GM12878 (cell line): ENCODE data around the gene ZNF592. TPM values are rescaled to one million over a fixed set of nuclear protein-coding genes. Genes with fewer than 3 reads are reported as not detected.

Source experiments
- ATAC-seq: fragments of 200-7000 bp; cut with Tn5 transposase; 3 replicates; pipeline ENCODE4 v1.9.1; 2020; ENCODE audit warnings: mild to moderate bottlenecking, moderate library complexity
- BruUV-seq: library from RNA; stranded (reverse); fragments of 400-500 nt; replicated peaks from 2 replicates; lab custom pipeline; 2021; lab: Mats Ljungman, UMichigan
- CTCF ChIA-PET: fragments of 300-600 bp; sonication (Branson Sonifier 250); formaldehyde crosslinking; extraction: SDS; loops from one replicate; lab custom pipeline; 2021; ENCODE audit warnings: inconsistent platforms; lab: Yijun Ruan, JAX
- POLR2A ChIA-PET: fragments of 350-600 bp; formaldehyde crosslinking; extraction: SDS; loops from one replicate; lab custom pipeline; 2021; ENCODE audit warnings: inconsistent platforms; lab: Charles Lee
- RAD21 ChIA-PET: fragments of 300-600 bp; sonication (Branson Sonifier 250); formaldehyde crosslinking; loops from one replicate; lab custom pipeline; 2023; ENCODE audit warnings: antibody characterized with exemption; ENCODE audit not compliant: unreplicated experiment; lab: Charles Lee
- SMC1A ChIA-PET: fragments of 300-600 bp; sonication (Branson Sonifier 250); formaldehyde crosslinking; loops from one replicate; lab custom pipeline; 2023; ENCODE audit not compliant: unreplicated experiment, uncharacterized antibody; lab: Charles Lee
- DNase-seq: peaks from one replicate; pipeline ENCODE4 v3.0.0-alpha.2; 2011; ENCODE audit warnings: low read depth, low spot score
- FAIRE-seq: peaks from 3 replicates; lab custom pipeline; 2011; peaks lifted over from hg19 to GRCh38; lab: Jason Lieb, UNC
- H2AFZ ChIP-seq: 2 replicates; pipeline ENCODE4 v1.6.0; 2011; ENCODE audit warnings: low read depth, low read length, control low read depth; ENCODE audit not compliant: control insufficient read depth
- H3K27ac ChIP-seq: 2 replicates; pipeline ENCODE4 v1.5.1; 2011; ENCODE audit warnings: control low read depth; ENCODE audit not compliant: control insufficient read depth, insufficient read depth
- H3K27me3 ChIP-seq, 2 experiments: replicated peaks in 1 of 2; 2 replicates each; pipeline versions ENCODE4 v1.6.0 to v1.6.1; 2011; ENCODE audit warnings: low read length in 1 of 2; ENCODE audit not compliant: control insufficient read depth in 2 of 2, insufficient read depth in 2 of 2
- H3K36me3 ChIP-seq, 2 experiments: 2 replicates each; pipeline ENCODE4 v1.5.1; 2011; ENCODE audit warnings: low read length in 1 of 2; ENCODE audit not compliant: control insufficient read depth in 2 of 2, insufficient read depth in 2 of 2
- H3K4me1 ChIP-seq: 2 replicates; pipeline ENCODE4 v1.6.1; 2011; ENCODE audit warnings: mild to moderate bottlenecking, low read length, moderate library complexity, mixed read lengths; ENCODE audit not compliant: control insufficient read depth, insufficient read depth
- H3K4me2 ChIP-seq: 2 replicates; pipeline ENCODE4 v1.6.0; 2011; ENCODE audit warnings: control low read depth; ENCODE audit not compliant: control insufficient read depth, insufficient read depth
- H3K4me3 ChIP-seq: fragments of 200-600 bp; sonication (generic); 2 replicates; pipeline ENCODE4 v1.5.1; 2016
- H3K79me2 ChIP-seq: 2 replicates; pipeline ENCODE4 v1.6.0; 2011; ENCODE audit warnings: low read length; ENCODE audit not compliant: control insufficient read depth, insufficient read depth
- H3K9ac ChIP-seq: 2 replicates; pipeline ENCODE4 v1.8.0; 2011; ENCODE audit warnings: low read length, control low read depth, mixed read lengths; ENCODE audit not compliant: control insufficient read depth, insufficient read depth
- H3K9me3 ChIP-seq: replicated peaks from 3 replicates; pipeline ENCODE4 v1.5.1; 2011; ENCODE audit warnings: mild to moderate bottlenecking, low read length; ENCODE audit not compliant: control insufficient read depth, insufficient read depth
- H4K20me1 ChIP-seq: 2 replicates; pipeline ENCODE4 v1.6.0; 2011; ENCODE audit not compliant: control insufficient read depth, insufficient read depth
- MYC ChIP-seq: IDR thresholded peaks from 2 replicates; pipeline ENCODE4 v1.6.1; 2011; ENCODE audit warnings: mild to moderate bottlenecking, low read length, moderate library complexity, inconsistent platforms; ENCODE audit not compliant: insufficient read depth, insufficient replicate concordance, insufficient read length, severe bottlenecking
- PAX8 ChIP-seq: fragments of 450-650 bp; IDR thresholded peaks from 2 replicates; pipeline ENCODE4 v1.6.1; 2017; ENCODE audit warnings: mild to moderate bottlenecking, moderate library complexity
- RAD51 ChIP-seq: fragments of 450-650 bp; IDR thresholded peaks from 2 replicates; pipeline ENCODE4 v1.6.1; 2016; ENCODE audit warnings: moderate library complexity, mild to moderate bottlenecking, inconsistent platforms
- SMC3 ChIP-seq: IDR thresholded peaks from 2 replicates; pipeline ENCODE4 v1.6.1; 2011; ENCODE audit warnings: low read length, improper control_type of control experiment, borderline replicate concordance
- STAT1 ChIP-seq: fragments of 450-650 bp; conservative IDR thresholded peaks from 2 replicates; pipeline ENCODE4 v1.6.1; 2014; ENCODE audit warnings: antibody characterized with exemption, mild to moderate bottlenecking
- WGBS: methylation state at CpG from one replicate; pipeline ENCODE4 v1.1.6; 2016; ENCODE audit warnings: low lambda C conversion rate; ENCODE audit not compliant: insufficient replicate concordance, insufficient coverage; ENCODE audit errors: missing lambda C conversion rate; 5-methylcytosine and 5-hydroxymethylcytosine counted together
- in situ Hi-C: fragments of 300-500 bp; cut with MboI; formaldehyde crosslinking; loops from 9 replicates; pipeline ENCODE4 v1.14.3; 2018; ENCODE audit warnings: mixed read lengths
- intact Hi-C: fragments of 100-400 bp; cut with micrococcal nuclease; formaldehyde crosslinking; loops from one replicate; pipeline ENCODE4 v1.14.2; 2022; ENCODE audit not compliant: unreplicated experiment
- polyA plus RNA-seq, 11 experiments: library from polyadenylated mRNA; depleted of rRNA in 4 of 11; unstranded in 6 of 11; stranded (reverse) in 5 of 11; fragments of >200 nt; fragmentation: Nextera tagmentation in 4 of 11; fragmentation: Illumina TruSeq in 1 of 11; extraction: Ambion mirVana in 4 of 11; extraction: Trizol in 1 of 11; gene quantifications; 1 replicate in 1 of 11; 2 replicates in 10 of 11; pipeline versions ENCODE4 v1.2.1 to v1.2.3, GENCODE V29; 2011 to 2016; ENCODE audit warnings: inconsistent platforms in 2 of 11, missing spikeins in 2 of 11, low read depth in 1 of 11
- total RNA-seq, 4 experiments: library from RNA; depleted of rRNA in 3 of 4; stranded (reverse); fragments of >200 nt in 3 of 4; fragmentation: Illumina TruSeq in 1 of 4; extraction: Trizol in 1 of 4; gene quantifications; 2 replicates each; pipeline versions ENCODE4 v1.2.1 to v1.2.3, GENCODE V29; 2013 to 2021

Gene ZNF592
- total and polyA plus RNA-seq, 10 of the 15 experiments (the other 5 are each of a cell fraction or from before 2014, with no cell fraction given) = 0.95 to 23.7 (median 8.6) TPM

DNA sequence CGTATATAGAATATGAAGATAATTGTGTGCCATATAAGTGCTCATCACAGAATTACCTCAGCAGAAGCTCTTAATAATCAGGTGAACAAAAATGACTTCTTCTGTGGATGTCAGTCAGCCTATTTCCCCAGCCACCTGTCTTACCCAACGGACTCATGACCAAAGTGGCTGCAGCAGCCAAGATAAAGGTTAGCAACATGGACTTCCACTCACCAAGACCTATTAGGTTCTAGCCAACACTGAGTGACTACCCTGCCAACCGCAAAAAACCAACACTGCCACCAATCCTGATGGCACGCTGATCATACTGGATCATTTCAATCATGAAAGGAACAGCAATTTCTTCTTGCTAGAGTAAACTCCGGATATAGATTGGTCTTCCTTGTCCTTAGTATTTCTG, 44.6 kb upstream of the ZNF592 start (continued):
- no peak for TF ChIP-seq RAD51
- no peak for TF ChIP-seq PAX8
- no peak for TF ChIP-seq STAT1
- no peak for TF ChIP-seq MYC

DNA sequence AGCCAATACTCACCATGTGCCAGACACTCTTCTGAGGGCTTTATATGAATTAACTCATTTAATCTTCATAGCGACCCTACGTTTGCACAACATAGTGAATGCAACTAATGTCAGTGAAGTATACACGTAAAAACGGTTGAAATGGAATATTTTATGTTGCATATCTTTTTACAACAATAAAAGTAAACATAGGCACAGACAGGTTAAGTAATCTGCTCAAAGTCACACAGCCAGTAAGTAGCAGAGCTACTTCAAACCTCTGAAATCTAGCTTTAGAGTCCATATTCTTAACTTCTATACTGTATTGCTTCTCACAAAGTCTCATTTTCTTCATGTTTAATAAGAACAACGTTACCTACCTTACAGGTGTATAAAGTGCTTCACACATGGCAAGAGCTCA, 34.0 kb upstream of the ZNF592 start:
- TF ChIP-seq SMC3 = no peak
- ATAC-seq (no peak), DNase-seq (no peak), FAIRE-seq (no peak)
- H3K4me2 ChIP-seq = peak overlapping the region; percentile 87
- SMC1A ChIA-PET = interaction anchor here (0.8 to 5.7 kb wide), 7 partner anchors 11 to 82 kb away, joined by 3 to 60 read pairs (median 5); no protein-coding TSS in a partner anchor
- peaks cover 20% of the 10 kb centered on the region for H3K4me1 ChIP-seq
- RAD21 ChIA-PET = interaction anchor here (0.6 to 5.7 kb wide), 6 partner anchors 20 to 214 kb away, joined by 3 to 53 read pairs (median 3); no protein-coding TSS in a partner anchor
- H3K4me3 ChIP-seq = peak overlapping the region; percentile 70
- H3K9ac ChIP-seq = peak overlapping the region; percentile 97
- no peak overlapping the region for H2AFZ ChIP-seq
- peaks cover 51% of the 10 kb centered on the region for H3K79me2 ChIP-seq
- peaks cover 0 to 9% of the 10 kb centered on the region in 2 experiments for H3K36me3 ChIP-seq
- H3K27ac ChIP-seq = no peak overlapping the region
- H4K20me1 ChIP-seq = no peaks in the 10 kb centered on the region
- BruUV-seq = no TSS peak
- H3K9me3 ChIP-seq = peaks cover 8% of the 10 kb centered on the region; the same call in 2 of the 3 replicates
- WGBS = 87% methylated on average over 5 of the region's 5 CpGs
- intact Hi-C loops = no loop called here
- H3K27me3 ChIP-seq = no peaks in the 10 kb centered on the region
- in situ Hi-C loops = no loop called here
- POLR2A ChIA-PET = interaction anchor here (0.5 to 1.0 kb wide), 6 partner anchors 13 to 121 kb away, joined by 3 to 8 read pairs (median 3); no protein-coding TSS in a partner anchor
- CTCF ChIA-PET = interaction anchor here (0.9 to 5.2 kb wide), 7 partner anchors 18 to 214 kb away, joined by 3 to 35 read pairs (median 3); no protein-coding TSS in a partner anchor
